K562 (cell line): ENCODE data around the gene NUPR1. TPM values are rescaled to one million over a fixed set of nuclear protein-coding genes. Genes with fewer than 3 reads are reported as not detected.

Source experiments
- CBX3 ChIP-seq, 2 experiments: IDR thresholded peaks; 1 replicate in 1 of 2; 2 replicates in 1 of 2; pipeline ENCODE4 v1.6.1; 2012; ENCODE audit warnings: inconsistent platforms in 2 of 2, low read length in 2 of 2, borderline replicate concordance in 1 of 2, control low read depth in 1 of 2
- CEBPB ChIP-seq: fragments of 450-650 bp; IDR thresholded peaks from 2 replicates; pipeline ENCODE4 v1.6.1; 2016; ENCODE audit warnings: missing genetic modification characterization, missing compliant biosample characterization
- DACH1 ChIP-seq: fragments of 450-650 bp; IDR thresholded peaks from 2 replicates; pipeline ENCODE4 v1.6.1; 2018; ENCODE audit not compliant: partially characterized antibody
- EP300 ChIP-seq: IDR thresholded peaks from 2 replicates; pipeline ENCODE4 v1.6.1; 2012; ENCODE audit warnings: low read length, improper control_type of control experiment
- EWSR1 ChIP-seq: fragments of 450-650 bp; IDR thresholded peaks from 2 replicates; pipeline ENCODE4 v1.6.1; 2018; ENCODE audit warnings: borderline replicate concordance, mild to moderate bottlenecking, low read depth, moderate library complexity; ENCODE audit not compliant: partially characterized antibody
- GABPB1 ChIP-seq: sonication (generic); formaldehyde crosslinking; IDR thresholded peaks from 2 replicates; pipeline ENCODE4 v1.8.0; 2022; ENCODE audit warnings: mild to moderate bottlenecking, missing genetic modification reagents
- GATAD2B ChIP-seq: fragments of 450-650 bp; IDR thresholded peaks from 2 replicates; pipeline ENCODE4 v1.6.1; 2017; ENCODE audit warnings: mild to moderate bottlenecking, borderline replicate concordance
- KAT8 ChIP-seq: fragments of 450-650 bp; IDR thresholded peaks from 2 replicates; pipeline ENCODE4 v1.6.1; 2016; ENCODE audit warnings: low read depth, mild to moderate bottlenecking
- MCM2 ChIP-seq: fragments of 450-650 bp; IDR thresholded peaks from 2 replicates; pipeline ENCODE4 v1.6.1; 2017; ENCODE audit warnings: low read depth, mild to moderate bottlenecking
- MEF2A ChIP-seq: IDR thresholded peaks from 2 replicates; pipeline ENCODE4 v1.6.1; 2011; ENCODE audit warnings: low read depth, mild to moderate bottlenecking, low read length, moderate library complexity; ENCODE audit not compliant: control insufficient read depth
- MYNN ChIP-seq, 2 experiments: sonication (generic); formaldehyde crosslinking in 1 of 2; IDR thresholded peaks; 2 replicates each; pipeline versions ENCODE4 v1.5.0 to v1.6.1; 2016 to 2020; ENCODE audit warnings: antibody characterized with exemption in 1 of 2, missing genetic modification reagents in 1 of 2
- NCOA4 ChIP-seq: fragments of 450-650 bp; IDR thresholded peaks from 2 replicates; pipeline ENCODE4 v1.6.1; 2018; ENCODE audit warnings: mild to moderate bottlenecking; ENCODE audit not compliant: partially characterized antibody
- POLR2H ChIP-seq: IDR thresholded peaks from 2 replicates; pipeline ENCODE4 v1.6.1; 2016; ENCODE audit warnings: missing genetic modification characterization, low read depth, mild to moderate bottlenecking, control low read depth, missing compliant biosample characterization, moderate library complexity
- POLR3A ChIP-seq: IDR thresholded peaks from 2 replicates; pipeline ENCODE4 v1.6.1; 2011; ENCODE audit warnings: borderline replicate concordance, mild to moderate bottlenecking, moderate library complexity; ENCODE audit not compliant: insufficient read length, insufficient read depth; ENCODE audit errors: extremely low read depth
- THRA ChIP-seq: fragments of 450-650 bp; IDR thresholded peaks from 2 replicates; pipeline ENCODE4 v1.6.1; 2017; ENCODE audit warnings: mild to moderate bottlenecking, moderate library complexity
- TRIM28 ChIP-seq: fragments of 450-650 bp; IDR thresholded peaks from 2 replicates; pipeline ENCODE4 v1.6.1; 2017
- ZBTB2 ChIP-seq: fragments of 450-650 bp; IDR thresholded peaks from 2 replicates; pipeline ENCODE4 v1.6.1; 2016; ENCODE audit warnings: antibody characterized with exemption
- ZNF143 ChIP-seq: sonication (generic); formaldehyde crosslinking; IDR thresholded peaks from 2 replicates; pipeline ENCODE4 v1.9.0; 2022; ENCODE audit warnings: mild to moderate bottlenecking, missing genetic modification reagents
- ZNF780A ChIP-seq: fragments of 250-450 bp; sonication (Bioruptor Pico); IDR thresholded peaks from 2 replicates; pipeline ENCODE4 v1.5.0; 2021; ENCODE audit warnings: mild to moderate bottlenecking
- polyA plus RNA-seq, 8 experiments: library from polyadenylated mRNA; depleted of rRNA in 4 of 8; stranded (reverse) in 5 of 8; unstranded in 3 of 8; fragments of >200 nt; fragmentation: Nextera tagmentation in 2 of 8; fragmentation: Illumina TruSeq in 1 of 8; extraction: Ambion mirVana in 2 of 8; extraction: Trizol in 1 of 8; gene quantifications; 2 replicates each; pipeline versions ENCODE4 v1.2.1 to v1.2.3, GENCODE V29; 2011 to 2014; ENCODE audit warnings: inconsistent platforms in 1 of 8, missing spikeins in 1 of 8
- total RNA-seq, 7 experiments: library from RNA; depleted of rRNA in 6 of 7; stranded (reverse); fragments of >200 nt in 6 of 7; fragmentation: Illumina TruSeq in 2 of 7; extraction: Trizol in 2 of 7; gene quantifications; 2 replicates each; pipeline versions ENCODE4 v1.2.1 to v1.2.3, GENCODE V29; 2011 to 2021; ENCODE audit warnings: low replicate concordance in 1 of 7
- TF ChIP-seq, protein P1 (sequence below): conservative IDR thresholded peaks from 2 replicates; pipeline ENCODE4 v1.6.1; 2011; ENCODE audit warnings: low read depth, mild to moderate bottlenecking, low read length; ENCODE audit not compliant: control insufficient read depth
- TF ChIP-seq, protein P2 (sequence below): fragments of 250-450 bp; sonication (Bioruptor Pico); IDR thresholded peaks from 2 replicates; pipeline ENCODE4 v1.8.0; 2021; ENCODE audit warnings: moderate library complexity, mild to moderate bottlenecking, inconsistent platforms
- TF ChIP-seq, protein P3 (sequence below), 2 experiments: fragments of 450-650 bp in 1 of 2; sonication (generic) in 1 of 2; formaldehyde crosslinking in 1 of 2; IDR thresholded peaks in 1 of 2; conservative IDR thresholded peaks in 1 of 2; 2 replicates each; pipeline versions ENCODE4 v1.6.1 to v1.8.1; 2016 to 2023; ENCODE audit warnings: mild to moderate bottlenecking in 2 of 2, moderate library complexity in 2 of 2, inconsistent platforms in 1 of 2, missing genetic modification reagents in 1 of 2

The NUPR1 gene
- total and polyA plus RNA-seq, 9 of the 15 experiments (the other 6 are each of a cell fraction or from before 2014, with no cell fraction given): 0.07 to 1.5 (median 0.27) TPM

- TF ChIP-seq THRA (no peak), ZNF780A (CRISPR knock-in tag) (no peak), ZBTB2 (no peak), MEF2A (0 out of 2 replicates have a peak, but pooled peaks have one; percentile 58), EWSR1 (no peak), POLR2H (tag) (no peak), GATAD2B (no peak), TRIM28 (no peak), ZNF143 (CRISPR knock-in tag) (no peak), MCM2 (no peak), POLR3A (no peak), MYNN (IDR thresholded peaks at IDR 0.05) (no peak), MYNN (CRISPR knock-in tag; IDR thresholded peaks at IDR 0.05) (no peak), DACH1 (no peak), EP300 (no peak), NCOA4 (no peak), KAT8 (no peak), CBX3 (IDR thresholded peaks at IDR 0.05; ENCODE audit: borderline replicate concordance in 1 of 2, low read length in 2 of 2) (peak in 1 of 2 experiments; percentile 64; a peak in 2 of 3 replicates), GABPB1 (CRISPR knock-in tag) (no peak), CEBPB (tag) (peak; percentile 86)
- TF ChIP-seq, protein P1, sequence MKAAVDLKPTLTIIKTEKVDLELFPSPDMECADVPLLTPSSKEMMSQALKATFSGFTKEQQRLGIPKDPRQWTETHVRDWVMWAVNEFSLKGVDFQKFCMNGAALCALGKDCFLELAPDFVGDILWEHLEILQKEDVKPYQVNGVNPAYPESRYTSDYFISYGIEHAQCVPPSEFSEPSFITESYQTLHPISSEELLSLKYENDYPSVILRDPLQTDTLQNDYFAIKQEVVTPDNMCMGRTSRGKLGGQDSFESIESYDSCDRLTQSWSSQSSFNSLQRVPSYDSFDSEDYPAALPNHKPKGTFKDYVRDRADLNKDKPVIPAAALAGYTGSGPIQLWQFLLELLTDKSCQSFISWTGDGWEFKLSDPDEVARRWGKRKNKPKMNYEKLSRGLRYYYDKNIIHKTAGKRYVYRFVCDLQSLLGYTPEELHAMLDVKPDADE: no peak
- TF ChIP-seq, protein P2, sequence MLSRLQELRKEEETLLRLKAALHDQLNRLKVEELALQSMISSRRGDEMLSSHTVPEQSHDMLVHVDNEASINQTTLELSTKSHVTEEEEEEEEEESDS: no peak
- TF ChIP-seq, protein P3, sequence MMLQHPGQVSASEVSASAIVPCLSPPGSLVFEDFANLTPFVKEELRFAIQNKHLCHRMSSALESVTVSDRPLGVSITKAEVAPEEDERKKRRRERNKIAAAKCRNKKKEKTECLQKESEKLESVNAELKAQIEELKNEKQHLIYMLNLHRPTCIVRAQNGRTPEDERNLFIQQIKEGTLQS (IDR thresholded peaks at IDR 0.05): no peak
- TF ChIP-seq, protein P3 (CRISPR knock-in tag; conservative IDR thresholded peaks at IDR 0.05): no peak
These were observed 4.0 kb downstream of the NUPR1 start (continued) for GRCh38 chr16:28534542-28535373.
